Endothelial cell of umbilical vein (primary cell): ENCODE data around the gene SPACA1.

Source experiments
- EZH2 ChIP-seq: IDR thresholded peaks from 2 replicates; pipeline ENCODE4 v1.6.1; 2012; ENCODE audit warnings: borderline replicate concordance, low read depth, mild to moderate bottlenecking, moderate library complexity, low read length, inconsistent platforms; ENCODE audit not compliant: severe bottlenecking
- POLR2A ChIP-seq: IDR thresholded peaks from 2 replicates; pipeline ENCODE4 v1.6.1; 2012; ENCODE audit warnings: low read depth, mild to moderate bottlenecking, control low read depth, low read length
- TF ChIP-seq, protein P1 (sequence below), 2 donors: IDR thresholded peaks; 1 replicate in 1 of 2; 2 replicates in 1 of 2; pipeline ENCODE4 v1.5.1; 2011; ENCODE audit warnings: low read length in 2 of 2, mild to moderate bottlenecking in 2 of 2, moderate library complexity in 2 of 2, control low read depth in 1 of 2, inconsistent platforms in 1 of 2, low read depth in 1 of 2; ENCODE audit not compliant: insufficient read depth in 1 of 2; ENCODE audit errors: extremely low read depth in 1 of 2

DNA sequence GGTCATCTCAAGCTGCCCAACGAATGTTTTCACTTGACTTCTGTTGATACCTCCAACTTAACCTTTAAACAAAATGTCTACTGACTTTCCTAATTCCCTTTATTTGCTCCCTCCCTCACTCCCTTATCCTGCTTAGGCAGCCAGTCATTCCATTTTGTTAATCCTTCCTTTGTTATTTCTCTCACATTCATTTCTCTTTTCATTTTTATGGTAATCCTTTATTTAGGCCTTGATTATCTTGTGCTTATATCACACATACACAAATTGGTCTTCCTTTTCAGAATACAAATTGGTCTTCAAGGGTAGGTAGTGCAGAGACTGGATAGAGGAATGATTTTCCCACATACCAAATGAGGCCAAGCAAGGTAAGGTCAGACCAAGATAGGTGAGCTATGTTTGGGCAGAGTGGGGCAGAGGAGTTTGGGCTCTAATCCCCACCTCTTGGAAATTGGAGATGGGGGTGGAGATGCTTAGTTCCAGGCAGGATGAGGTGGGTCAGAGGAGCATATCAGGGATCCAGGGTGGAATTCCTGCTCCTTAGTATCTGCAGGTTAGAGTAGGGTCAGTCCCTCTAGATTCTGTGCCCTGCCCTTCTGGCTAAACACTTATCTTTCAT lies 2.0 kb upstream of the SPACA1 start:
- TF ChIP-seq, protein P1, sequence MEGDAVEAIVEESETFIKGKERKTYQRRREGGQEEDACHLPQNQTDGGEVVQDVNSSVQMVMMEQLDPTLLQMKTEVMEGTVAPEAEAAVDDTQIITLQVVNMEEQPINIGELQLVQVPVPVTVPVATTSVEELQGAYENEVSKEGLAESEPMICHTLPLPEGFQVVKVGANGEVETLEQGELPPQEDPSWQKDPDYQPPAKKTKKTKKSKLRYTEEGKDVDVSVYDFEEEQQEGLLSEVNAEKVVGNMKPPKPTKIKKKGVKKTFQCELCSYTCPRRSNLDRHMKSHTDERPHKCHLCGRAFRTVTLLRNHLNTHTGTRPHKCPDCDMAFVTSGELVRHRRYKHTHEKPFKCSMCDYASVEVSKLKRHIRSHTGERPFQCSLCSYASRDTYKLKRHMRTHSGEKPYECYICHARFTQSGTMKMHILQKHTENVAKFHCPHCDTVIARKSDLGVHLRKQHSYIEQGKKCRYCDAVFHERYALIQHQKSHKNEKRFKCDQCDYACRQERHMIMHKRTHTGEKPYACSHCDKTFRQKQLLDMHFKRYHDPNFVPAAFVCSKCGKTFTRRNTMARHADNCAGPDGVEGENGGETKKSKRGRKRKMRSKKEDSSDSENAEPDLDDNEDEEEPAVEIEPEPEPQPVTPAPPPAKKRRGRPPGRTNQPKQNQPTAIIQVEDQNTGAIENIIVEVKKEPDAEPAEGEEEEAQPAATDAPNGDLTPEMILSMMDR (IDR thresholded peaks at IDR 0.05; ENCODE audit: extremely low read depth in 1 of 2, insufficient read depth in 1 of 2, low read depth in 1 of 2, low read length in 2 of 2), result no peak
- TF ChIP-seq POLR2A (no peak), EZH2 (no peak)
